NCI-H1092 (cell line): Measurements from ENCODE around the gene ADORA2A.

ENCODE experiments used
- DNase-seq: peaks from one replicate; lab custom pipeline; 2025; lab: John Stamatoyannopoulos, UW

ADORA2A gene

DNA sequence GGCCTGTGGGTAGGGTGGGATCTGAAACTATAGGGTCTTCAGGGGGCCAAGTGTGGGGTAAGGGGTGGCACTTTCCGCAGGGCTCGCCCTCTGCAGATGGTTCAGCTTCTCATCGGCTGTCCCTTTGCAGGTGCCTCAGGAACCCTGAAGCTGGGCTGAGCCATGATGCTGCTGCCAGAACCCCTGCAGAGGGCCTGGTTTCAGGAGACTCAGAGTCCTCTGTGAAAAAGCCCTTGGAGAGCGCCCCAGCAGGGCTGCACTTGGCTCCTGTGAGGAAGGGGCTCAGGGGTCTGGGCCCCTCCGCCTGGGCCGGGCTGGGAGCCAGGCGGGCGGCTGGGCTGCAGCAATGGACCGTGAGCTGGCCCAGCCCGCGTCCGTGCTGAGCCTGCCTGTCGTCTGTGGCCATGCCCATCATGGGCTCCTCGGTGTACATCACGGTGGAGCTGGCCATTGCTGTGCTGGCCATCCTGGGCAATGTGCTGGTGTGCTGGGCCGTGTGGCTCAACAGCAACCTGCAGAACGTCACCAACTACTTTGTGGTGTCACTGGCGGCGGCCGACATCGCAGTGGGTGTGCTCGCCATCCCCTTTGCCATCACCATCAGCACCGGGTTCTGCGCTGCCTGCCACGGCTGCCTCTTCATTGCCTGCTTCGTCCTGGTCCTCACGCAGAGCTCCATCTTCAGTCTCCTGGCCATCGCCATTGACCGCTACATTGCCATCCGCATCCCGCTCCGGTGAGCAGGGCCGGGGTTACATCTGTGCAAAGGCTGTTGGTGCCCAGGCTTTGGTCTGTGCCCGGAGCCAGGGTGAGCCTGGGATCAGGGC lies 5.8 kb downstream of the ADORA2A start:
- no peak for DNase-seq

DNA sequence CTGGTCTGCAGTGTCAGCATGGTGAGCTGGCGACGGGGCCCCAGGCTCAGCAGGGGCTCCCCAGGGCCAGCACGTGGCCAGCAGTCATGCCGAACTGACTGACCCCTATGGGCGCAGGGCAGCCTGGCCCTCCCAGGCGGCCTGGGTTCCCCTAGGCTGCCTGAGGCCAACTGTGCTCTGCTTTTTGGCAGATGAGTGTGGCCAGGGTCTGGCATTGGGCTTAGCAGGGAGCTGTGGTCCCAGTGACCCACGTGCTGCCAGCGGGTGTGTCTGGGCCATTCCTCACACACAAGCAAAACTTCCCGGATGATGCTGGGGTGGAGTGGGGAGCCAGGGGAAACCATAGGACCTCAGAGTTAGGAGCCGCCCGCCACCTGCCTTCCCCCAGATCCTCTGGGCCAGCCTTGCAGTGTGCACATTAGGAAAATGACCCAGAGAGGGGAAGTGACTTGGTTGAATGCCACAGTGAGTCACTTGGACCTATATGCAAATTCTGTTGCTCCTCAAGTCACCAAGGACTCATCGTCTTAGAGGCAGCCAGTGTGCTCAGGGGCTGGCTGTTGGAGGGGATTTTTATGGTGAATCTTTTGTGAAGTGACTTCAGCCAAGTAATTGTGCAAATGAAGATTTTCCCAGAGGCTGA lies 6.5 kb downstream of the ADORA2A start:
- DNase-seq, result no peak

- no peak for DNase-seq
Observed at GRCh38 chr22:24434471-24435322, 7.3 kb downstream of the ADORA2A start.

- no peak for DNase-seq
Observed at GRCh38 chr22:24435323-24435645, 7.9 kb downstream of the ADORA2A start.

- DNase-seq, result no peak
Observed at GRCh38 chr22:24435861-24436371, 8.5 kb downstream of the ADORA2A start.

- DNase-seq, result no peak
Observed at GRCh38 chr22:24436553-24436952, 9.2 kb downstream of the ADORA2A start.

DNA sequence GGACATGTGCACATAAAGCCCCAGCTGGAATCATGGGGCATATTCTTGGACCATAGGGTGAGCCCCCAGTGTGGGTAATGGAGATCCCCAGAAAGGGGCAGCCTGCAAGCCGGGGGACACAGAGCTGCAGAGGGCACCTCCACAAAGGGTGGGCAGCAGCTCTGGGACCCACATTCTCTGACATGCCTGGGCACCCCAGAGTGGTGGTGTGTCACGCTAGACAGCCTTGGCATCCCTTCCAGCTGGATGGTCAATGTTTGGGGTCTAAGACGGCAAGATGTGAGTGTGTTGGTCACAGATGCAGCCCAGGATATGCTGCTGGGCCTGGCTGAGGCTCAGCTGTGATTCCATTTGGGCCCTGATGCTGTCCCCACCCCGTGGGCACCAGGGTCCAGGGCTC lies 9.7 kb downstream of the ADORA2A start:
- DNase-seq, result no peak

GRCh38 chr22:24437741-24438328 lies 10.4 kb downstream of the ADORA2A start:
- no peak for DNase-seq

DNA sequence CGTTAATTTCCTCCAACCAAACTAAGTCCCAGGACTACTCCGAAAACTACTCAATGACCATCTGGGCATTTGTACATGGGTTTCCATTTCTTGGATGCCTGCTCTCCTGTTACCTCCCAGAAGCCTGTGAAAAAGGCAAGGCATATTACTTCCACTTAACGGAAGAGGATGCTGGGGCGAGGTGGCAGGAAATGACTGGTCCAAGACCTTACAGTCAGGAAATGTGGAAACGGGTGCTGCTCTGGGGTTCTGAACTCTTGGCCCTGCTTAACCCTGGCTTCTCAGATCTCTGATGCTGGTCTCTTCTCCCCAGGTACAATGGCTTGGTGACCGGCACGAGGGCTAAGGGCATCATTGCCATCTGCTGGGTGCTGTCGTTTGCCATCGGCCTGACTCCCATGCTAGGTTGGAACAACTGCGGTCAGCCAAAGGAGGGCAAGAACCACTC lies 12.9 kb downstream of the ADORA2A start:
- DNase-seq, result no peak

- no peak for DNase-seq
Observed at GRCh38 chr22:24440718-24441405, 13.5 kb downstream of the ADORA2A start.

GRCh38 chr22:24441406-24442351 lies 14.3 kb downstream of the ADORA2A start:
- DNase-seq, result no peak

DNA sequence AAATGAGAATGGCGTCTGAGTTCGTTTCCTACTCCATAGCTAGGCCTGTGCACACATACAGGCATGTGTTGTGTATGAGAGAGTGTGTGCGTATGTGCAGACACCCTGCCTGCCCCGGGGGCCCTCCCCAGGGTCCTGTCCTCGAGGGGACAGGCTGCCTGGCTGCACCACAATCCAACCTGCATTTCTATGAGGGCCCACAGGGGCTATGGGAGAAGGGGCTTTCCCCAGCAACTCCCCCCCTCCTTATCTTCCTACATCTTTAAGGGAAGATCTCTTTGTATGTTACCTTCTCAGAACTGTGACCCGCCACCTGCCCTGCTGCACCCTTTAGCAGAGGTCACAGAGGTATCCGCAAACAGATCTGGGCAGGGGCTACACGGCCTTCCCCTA lies 14.9 kb downstream of the ADORA2A start:
- no peak for DNase-seq

GRCh38 chr22:24443668-24444067 lies 16.3 kb downstream of the ADORA2A start:
- DNase-seq, result no peak

DNA sequence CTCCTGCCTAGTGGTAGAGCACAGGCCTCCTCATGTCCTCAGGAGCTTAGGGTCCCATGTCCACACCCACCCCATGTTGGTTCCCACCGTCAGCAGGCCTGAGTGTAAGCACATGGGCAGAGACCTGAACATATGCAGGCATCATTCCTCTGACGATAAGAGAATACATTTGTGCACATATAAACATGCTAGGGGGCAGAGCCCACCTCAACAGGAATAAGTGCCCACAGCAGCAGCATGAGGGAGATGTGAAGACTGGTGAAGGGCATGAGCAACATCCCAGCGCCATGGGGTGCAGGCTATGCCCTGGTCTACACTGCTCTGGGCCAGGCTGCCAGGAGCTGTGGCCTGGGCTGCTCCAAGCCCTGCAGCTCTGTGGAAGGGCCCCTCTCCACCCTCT lies 16.9 kb downstream of the ADORA2A start:
- DNase-seq, result no peak

DNA sequence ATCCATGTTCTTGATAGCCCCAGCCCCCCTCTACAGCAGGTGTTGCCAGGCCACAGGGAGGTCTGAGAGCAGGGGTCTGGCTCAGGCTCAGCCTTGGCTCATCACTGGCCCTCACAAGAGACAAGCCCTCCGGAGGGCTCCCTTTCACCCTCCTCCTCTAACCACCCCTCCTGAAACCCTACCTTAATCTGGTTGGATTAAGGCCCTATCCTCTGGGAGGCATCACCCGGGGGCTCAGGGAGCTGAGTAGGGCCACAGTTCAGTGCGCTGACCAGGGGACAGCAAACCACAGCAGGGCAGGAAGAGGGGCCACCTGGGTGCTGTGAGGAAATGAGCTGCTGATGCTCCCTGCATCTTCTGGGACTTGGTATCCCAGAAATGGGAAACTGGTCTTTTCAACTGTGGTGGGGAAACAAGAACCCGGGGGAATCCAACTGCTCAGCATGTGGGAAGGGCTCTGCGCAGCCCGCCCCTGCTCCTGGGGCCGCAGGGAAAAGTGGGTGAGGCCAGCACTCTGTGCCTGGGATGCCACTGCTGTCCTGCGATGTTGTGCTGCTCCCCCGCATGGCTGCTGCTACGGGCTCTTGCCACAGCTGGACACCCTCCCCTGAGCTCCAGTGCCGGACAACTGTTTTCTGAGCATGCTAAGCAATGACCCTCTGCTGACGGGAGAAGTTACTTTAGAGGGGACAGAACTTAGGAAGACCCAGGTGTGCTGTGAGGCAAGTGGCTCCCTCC lies 17.5 kb downstream of the ADORA2A start:
- no peak for DNase-seq

GRCh38 chr22:24445481-24446259 lies 18.3 kb downstream of the ADORA2A start:
- no peak for DNase-seq

DNA sequence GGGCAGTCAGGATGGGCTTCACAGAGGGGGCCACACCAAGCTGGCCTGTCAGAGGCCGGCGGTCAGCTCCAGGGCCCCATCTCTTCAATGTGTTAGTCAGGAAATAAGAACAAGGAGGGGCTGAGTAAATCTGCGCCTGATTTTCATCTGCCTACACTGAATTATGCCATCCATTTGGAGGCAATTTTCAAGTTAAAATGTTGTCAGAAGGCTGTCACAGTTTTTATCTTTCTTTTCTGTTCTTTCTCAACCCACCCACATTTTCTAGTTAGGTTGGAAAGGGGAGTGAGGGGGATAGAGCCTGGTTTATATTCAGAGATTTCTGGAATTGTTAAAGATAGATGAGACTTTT lies 18.8 kb downstream of the ADORA2A start:
- no peak for DNase-seq

DNA sequence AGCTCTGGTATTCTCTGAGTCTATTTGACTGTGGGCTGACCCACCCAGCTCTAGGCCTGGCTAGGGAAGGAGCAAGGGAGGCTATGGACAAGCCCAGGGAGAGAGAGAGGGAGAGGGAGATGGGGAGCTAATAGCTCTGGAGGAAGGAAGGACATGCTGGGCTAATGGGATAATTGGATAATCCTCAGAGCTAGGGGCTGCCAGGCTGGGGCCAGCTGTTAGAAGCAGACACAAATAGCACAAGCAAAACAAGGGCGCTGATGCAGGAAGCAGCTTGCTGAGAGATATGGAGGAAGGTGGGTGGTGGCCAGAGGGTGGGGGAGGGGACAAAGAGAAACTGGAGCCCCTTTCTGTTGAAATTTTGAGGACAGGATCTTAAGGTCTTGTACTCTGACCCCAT lies 23.2 kb downstream of the ADORA2A start:
- peak; percentile 45 for DNase-seq

DNA sequence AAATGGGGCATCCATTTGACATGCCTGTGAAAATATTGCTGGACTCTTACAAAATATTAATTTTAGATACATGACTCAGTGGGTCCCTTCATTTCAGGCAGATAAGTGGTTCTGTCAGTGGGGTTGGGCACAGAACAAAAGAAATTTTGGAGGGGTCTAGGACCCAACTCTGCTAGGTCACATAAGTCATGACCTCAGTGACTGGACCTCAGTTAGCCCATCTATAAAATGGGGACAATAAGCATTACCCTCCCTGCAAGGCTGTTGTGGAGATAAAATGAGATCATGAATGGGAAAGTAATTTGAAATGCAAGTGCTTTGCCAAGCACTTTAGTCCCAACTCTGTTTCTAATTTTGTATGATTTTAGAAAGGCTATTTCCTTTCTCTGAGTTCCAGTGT lies 23.8 kb downstream of the ADORA2A start:
- DNase-seq, result no peak
